HepG2 (cell line): ENCODE measurements around the gene TANGO6. TPM values are rescaled to one million over a fixed set of nuclear protein-coding genes. Genes with fewer than 3 reads are reported as not detected.

Experiments
- ATF7-NPFF ChIP-seq: sonication (generic); formaldehyde crosslinking; IDR thresholded peaks from 2 replicates; pipeline ENCODE4 v1.8.1; 2023; ENCODE audit warnings: mild to moderate bottlenecking, low read depth, missing genetic modification reagents, moderate library complexity
- MAZ ChIP-seq, 2 experiments: sonication (generic) in 1 of 2; formaldehyde crosslinking in 1 of 2; IDR thresholded peaks; 2 replicates each; pipeline versions ENCODE4 v1.5.0 to v1.6.1; 2012 to 2020; ENCODE audit warnings: low read depth in 2 of 2, mild to moderate bottlenecking in 2 of 2, borderline replicate concordance in 1 of 2, improper control_type of control experiment in 1 of 2, low read length in 1 of 2, missing genetic modification reagents in 1 of 2, moderate library complexity in 1 of 2
- TAF1 ChIP-seq: sonication (generic); formaldehyde crosslinking; IDR thresholded peaks from 2 replicates; pipeline ENCODE4 v1.4.0; 2020; ENCODE audit warnings: missing genetic modification reagents
- ZNF367 ChIP-seq: sonication (generic); formaldehyde crosslinking; IDR thresholded peaks from 2 replicates; pipeline ENCODE4 v1.4.0; 2020; ENCODE audit warnings: missing genetic modification reagents, borderline replicate concordance
- ZNF512B ChIP-seq: sonication (generic); formaldehyde crosslinking; IDR thresholded peaks from 2 replicates; pipeline ENCODE4 v1.5.1; 2020; ENCODE audit warnings: missing genetic modification reagents, mild to moderate bottlenecking, borderline replicate concordance
- ZNF646 ChIP-seq: sonication (generic); formaldehyde crosslinking; IDR thresholded peaks from 2 replicates; pipeline ENCODE4 v1.9.0; 2021; ENCODE audit warnings: mild to moderate bottlenecking, missing genetic modification reagents
- ZSCAN5A ChIP-seq: sonication (generic); formaldehyde crosslinking; IDR thresholded peaks from 2 replicates; pipeline ENCODE4 v1.8.0; 2022; ENCODE audit warnings: mild to moderate bottlenecking, missing genetic modification reagents, borderline replicate concordance
- polyA plus RNA-seq, 8 experiments: library from polyadenylated mRNA; depleted of rRNA in 3 of 8; stranded (reverse) in 7 of 8; unstranded in 1 of 8; fragments of >200 nt; fragmentation: Illumina TruSeq in 4 of 8; extraction: Trizol in 4 of 8; gene quantifications; 2 replicates each; pipeline versions ENCODE4 v1.2.1 to v1.2.3, GENCODE V29; 2011 to 2016; ENCODE audit warnings: low read depth in 4 of 8, missing spikeins in 1 of 8, mixed read lengths in 1 of 8; ENCODE audit not compliant: insufficient read depth in 1 of 8
- total RNA-seq, 5 experiments: library from RNA; depleted of rRNA; stranded (reverse); fragments of >200 nt; fragmentation: Illumina TruSeq; extraction: Trizol; gene quantifications; 2 replicates each; pipeline ENCODE4 v1.2.3, GENCODE V29; 2016; ENCODE audit warnings: low read depth in 1 of 5
- TF ChIP-seq, protein P1 (sequence below): sonication (generic); formaldehyde crosslinking; IDR thresholded peaks from 2 replicates; pipeline ENCODE4 v1.4.0; 2020; ENCODE audit warnings: missing genetic modification reagents

TANGO6 gene
- total and polyA plus RNA-seq, 2 of the 13 experiments (the other 11 are each of a cell fraction or from before 2014, with no cell fraction given) = 7.2 to 13.3 TPM

- peak; percentile 48; the same call in 1 of the 2 replicates for TF ChIP-seq ZSCAN5A (CRISPR knock-in tag)
- TF ChIP-seq, protein P1, sequence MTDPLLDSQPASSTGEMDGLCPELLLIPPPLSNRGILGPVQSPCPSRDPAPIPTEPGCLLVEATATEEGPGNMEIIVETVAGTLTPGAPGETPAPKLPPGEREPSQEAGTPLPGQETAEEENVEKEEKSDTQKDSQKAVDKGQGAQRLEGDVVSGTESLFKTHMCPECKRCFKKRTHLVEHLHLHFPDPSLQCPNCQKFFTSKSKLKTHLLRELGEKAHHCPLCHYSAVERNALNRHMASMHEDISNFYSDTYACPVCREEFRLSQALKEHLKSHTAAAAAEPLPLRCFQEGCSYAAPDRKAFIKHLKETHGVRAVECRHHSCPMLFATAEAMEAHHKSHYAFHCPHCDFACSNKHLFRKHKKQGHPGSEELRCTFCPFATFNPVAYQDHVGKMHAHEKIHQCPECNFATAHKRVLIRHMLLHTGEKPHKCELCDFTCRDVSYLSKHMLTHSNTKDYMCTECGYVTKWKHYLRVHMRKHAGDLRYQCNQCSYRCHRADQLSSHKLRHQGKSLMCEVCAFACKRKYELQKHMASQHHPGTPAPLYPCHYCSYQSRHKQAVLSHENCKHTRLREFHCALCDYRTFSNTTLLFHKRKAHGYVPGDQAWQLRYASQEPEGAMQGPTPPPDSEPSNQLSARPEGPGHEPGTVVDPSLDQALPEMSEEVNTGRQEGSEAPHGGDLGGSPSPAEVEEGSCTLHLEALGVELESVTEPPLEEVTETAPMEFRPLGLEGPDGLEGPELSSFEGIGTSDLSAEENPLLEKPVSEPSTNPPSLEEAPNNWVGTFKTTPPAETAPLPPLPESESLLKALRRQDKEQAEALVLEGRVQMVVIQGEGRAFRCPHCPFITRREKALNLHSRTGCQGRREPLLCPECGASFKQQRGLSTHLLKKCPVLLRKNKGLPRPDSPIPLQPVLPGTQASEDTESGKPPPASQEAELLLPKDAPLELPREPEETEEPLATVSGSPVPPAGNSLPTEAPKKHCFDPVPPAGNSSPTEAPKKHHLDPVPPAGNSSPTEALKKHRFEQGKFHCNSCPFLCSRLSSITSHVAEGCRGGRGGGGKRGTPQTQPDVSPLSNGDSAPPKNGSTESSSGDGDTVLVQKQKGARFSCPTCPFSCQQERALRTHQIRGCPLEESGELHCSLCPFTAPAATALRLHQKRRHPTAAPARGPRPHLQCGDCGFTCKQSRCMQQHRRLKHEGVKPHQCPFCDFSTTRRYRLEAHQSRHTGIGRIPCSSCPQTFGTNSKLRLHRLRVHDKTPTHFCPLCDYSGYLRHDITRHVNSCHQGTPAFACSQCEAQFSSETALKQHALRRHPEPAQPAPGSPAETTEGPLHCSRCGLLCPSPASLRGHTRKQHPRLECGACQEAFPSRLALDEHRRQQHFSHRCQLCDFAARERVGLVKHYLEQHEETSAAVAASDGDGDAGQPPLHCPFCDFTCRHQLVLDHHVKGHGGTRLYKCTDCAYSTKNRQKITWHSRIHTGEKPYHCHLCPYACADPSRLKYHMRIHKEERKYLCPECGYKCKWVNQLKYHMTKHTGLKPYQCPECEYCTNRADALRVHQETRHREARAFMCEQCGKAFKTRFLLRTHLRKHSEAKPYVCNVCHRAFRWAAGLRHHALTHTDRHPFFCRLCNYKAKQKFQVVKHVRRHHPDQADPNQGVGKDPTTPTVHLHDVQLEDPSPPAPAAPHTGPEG = no peak
- TF ChIP-seq ZNF367 (CRISPR knock-in tag) = 0 out of 2 replicates have a peak, but pooled peaks have one; percentile 30
- peak; percentile 97 for TF ChIP-seq TAF1
- peak; percentile 44; the same call in 1 of the 2 replicates for TF ChIP-seq ATF7-NPFF (CRISPR knock-in tag)
- peak; percentile 79; the same call in 1 of the 2 replicates for TF ChIP-seq ZNF512B (CRISPR knock-in tag)
- TF ChIP-seq MAZ (IDR thresholded peaks at IDR 0.05; ENCODE audit: borderline replicate concordance, low read depth, low read length) = peak; percentile 62; the same call in 1 of the 2 replicates
- peak; percentile 82 for TF ChIP-seq MAZ (CRISPR knock-in tag; IDR thresholded peaks at IDR 0.05; ENCODE audit: low read depth)
- TF ChIP-seq ZNF646 (CRISPR knock-in tag) = no peak
Measured at GRCh38 chr16:68843482-68844210, at the start of gene TANGO6 (continued).
